ENCODE data around the gene RIMBP2.

DNA sequence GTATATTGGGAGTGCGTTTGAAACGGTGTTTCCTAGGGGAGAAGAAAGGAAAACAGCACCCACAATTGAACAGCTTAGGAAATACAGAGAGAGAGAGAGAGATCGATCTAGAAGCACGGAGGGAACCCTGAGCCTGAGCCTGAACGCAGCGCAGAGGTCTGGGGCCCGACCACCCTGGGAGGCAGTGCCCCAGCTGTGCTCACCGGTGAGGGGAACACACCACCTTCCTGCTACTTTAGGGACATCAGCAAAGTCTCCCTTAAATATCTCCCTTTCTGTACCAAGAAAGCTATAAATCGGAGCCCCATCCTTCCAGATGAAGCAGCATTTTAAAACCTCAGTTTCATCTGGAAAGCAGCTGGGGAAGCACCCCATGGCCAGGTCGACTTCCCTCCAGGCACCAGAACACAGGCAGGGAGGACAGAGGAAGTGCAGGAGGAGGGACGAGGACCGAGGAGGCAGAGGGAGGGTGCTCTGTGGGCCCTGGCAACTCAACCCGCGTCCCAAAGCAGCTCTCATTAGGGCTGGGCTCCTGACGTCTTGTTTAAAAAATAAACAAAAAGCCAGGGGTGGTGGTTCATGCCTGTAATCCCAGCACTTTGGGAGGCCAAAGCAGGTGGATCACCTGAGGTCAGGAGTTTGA, 12.2 kb downstream of the RIMBP2 start:
- TF ChIP-seq CTCF (conservative IDR thresholded peaks at IDR 0.05; ENCODE audit: low read depth, low read length) (no peak), EZH2 (IDR thresholded peaks at IDR 0.05; ENCODE audit: borderline replicate concordance, low read depth, low read length, poor library complexity, severe bottlenecking) (no peak)
